IMR-90 (cell line): ENCODE data around the gene SMO. TPM values are rescaled to one million over a fixed set of nuclear protein-coding genes. Genes with fewer than 3 reads are reported as not detected.

ENCODE experiments used
- ATAC-seq: fragments of 200-7000 bp; cut with Tn5 transposase; 2 replicates; pipeline ENCODE4 v1.9.1; 2020; ENCODE audit warnings: low read depth, mild to moderate bottlenecking, moderate library complexity
- BruUV-seq: library from RNA; stranded (reverse); fragments of 400-500 nt; replicated peaks from 2 replicates; lab custom pipeline; 2021; lab: Mats Ljungman, UMichigan
- CTCF ChIA-PET: fragments of 300-600 bp; formaldehyde crosslinking; extraction: SDS; loops from one replicate; lab custom pipeline; 2021; ENCODE audit warnings: antibody characterized with exemption; lab: Yijun Ruan, JAX
- POLR2A ChIA-PET: fragments of 300-600 bp; sonication (Branson Sonifier 250); formaldehyde crosslinking; loops from one replicate; lab custom pipeline; 2022; ENCODE audit warnings: antibody characterized with exemption; ENCODE audit not compliant: unreplicated experiment; lab: Charles Lee
- DNase-seq: peaks from one replicate; pipeline ENCODE4 v3.0.0; 2013
- H2AFZ ChIP-seq: replicated peaks from 2 replicates; pipeline ENCODE3; 2013; ENCODE audit warnings: low read length, mild to moderate bottlenecking; ENCODE audit not compliant: poor library complexity
- H2AK5ac ChIP-seq: 2 replicates; pipeline ENCODE4 v1.6.1; 2013; ENCODE audit warnings: low read depth, low read length, inconsistent platforms
- H2AK9ac ChIP-seq: replicated peaks from 2 replicates; pipeline ENCODE3; 2013; ENCODE audit warnings: mild to moderate bottlenecking, low read depth, low read length, moderate library complexity; ENCODE audit not compliant: poor library complexity
- H2BK120ac ChIP-seq: 2 replicates; pipeline ENCODE4 v1.6.1; 2013; ENCODE audit warnings: low read depth, low read length, inconsistent platforms
- H2BK15ac ChIP-seq: 3 replicates; pipeline ENCODE4 v1.6.1; 2013; ENCODE audit warnings: low read depth, low read length, inconsistent platforms
- H2BK20ac ChIP-seq: 2 replicates; pipeline ENCODE4 v1.6.1; 2013; ENCODE audit warnings: low read depth, mild to moderate bottlenecking, inconsistent platforms, low read length, moderate library complexity
- H2BK5ac ChIP-seq: 2 replicates; pipeline ENCODE4 v1.6.1; 2013; ENCODE audit warnings: mild to moderate bottlenecking, low read depth, low read length, inconsistent platforms; ENCODE audit not compliant: poor library complexity, severe bottlenecking
- H3K14ac ChIP-seq: replicated peaks from 2 replicates; pipeline ENCODE4 v1.6.1; 2013; ENCODE audit warnings: low read depth, low read length, inconsistent platforms
- H3K18ac ChIP-seq: 2 replicates; pipeline ENCODE4 v1.6.1; 2013; ENCODE audit warnings: low read depth, low read length, control low read depth
- H3K23ac ChIP-seq: 2 replicates; pipeline ENCODE4 v1.6.1; 2013; ENCODE audit warnings: low read depth, low read length, inconsistent platforms
- H3K27ac ChIP-seq: 2 replicates; pipeline ENCODE4 v1.5.1; 2013; ENCODE audit warnings: mild to moderate bottlenecking, control low read depth, low read length; ENCODE audit not compliant: insufficient read depth
- H3K27me3 ChIP-seq: 2 replicates; pipeline ENCODE4 v1.6.1; 2013; ENCODE audit warnings: low read length; ENCODE audit not compliant: control insufficient read depth, insufficient read depth
- H3K36me3 ChIP-seq: 2 replicates; pipeline ENCODE4 v1.6.1; 2013; ENCODE audit warnings: low read length, mixed read lengths; ENCODE audit not compliant: control insufficient read depth, insufficient read depth
- H3K4ac ChIP-seq: 2 replicates; pipeline ENCODE4 v1.6.1; 2013; ENCODE audit warnings: low read depth, low read length, inconsistent platforms
- H3K4me1 ChIP-seq: 2 replicates; pipeline ENCODE4 v1.6.1; 2013; ENCODE audit warnings: low read length, mixed read lengths; ENCODE audit not compliant: control insufficient read depth, insufficient read depth
- H3K4me2 ChIP-seq: 2 replicates; pipeline ENCODE4 v1.6.1; 2013; ENCODE audit warnings: low read depth, mild to moderate bottlenecking, control low read depth, low read length, moderate library complexity
- H3K4me3 ChIP-seq: 2 replicates; pipeline ENCODE4 v1.5.1; 2013; ENCODE audit warnings: low read depth, mild to moderate bottlenecking, control low read depth, low read length, moderate library complexity; ENCODE audit not compliant: insufficient read depth
- H3K56ac ChIP-seq: 2 replicates; pipeline ENCODE4 v1.6.1; 2013; ENCODE audit warnings: low read length, inconsistent platforms; ENCODE audit not compliant: insufficient read depth; ENCODE audit errors: extremely low read depth
- H3K79me1 ChIP-seq, 2 experiments: 2 replicates each; pipeline ENCODE4 v1.6.1; 2013; ENCODE audit warnings: low read length in 2 of 2, inconsistent platforms in 1 of 2, low read depth in 1 of 2
- H3K9ac ChIP-seq: 2 replicates; pipeline ENCODE4 v1.6.1; 2013; ENCODE audit warnings: low read depth, low read length, control low read depth
- H3K9me1 ChIP-seq: 2 replicates; pipeline ENCODE4 v1.6.1; 2013; ENCODE audit warnings: low read length, inconsistent platforms; ENCODE audit not compliant: insufficient read depth
- H3K9me3 ChIP-seq: 2 replicates; pipeline ENCODE4 v1.6.1; 2013; ENCODE audit warnings: low read length; ENCODE audit not compliant: control insufficient read depth, insufficient read depth
- H4K20me1 ChIP-seq: 2 replicates; pipeline ENCODE4 v1.6.1; 2013; ENCODE audit warnings: low read length, inconsistent platforms; ENCODE audit not compliant: insufficient read depth
- H4K5ac ChIP-seq: 2 replicates; pipeline ENCODE4 v1.6.1; 2013; ENCODE audit warnings: mild to moderate bottlenecking, low read depth, low read length, control low read depth
- H4K8ac ChIP-seq, 2 experiments: 2 replicates each; pipeline ENCODE4 v1.6.1; 2013; ENCODE audit warnings: low read depth in 2 of 2, low read length in 2 of 2, control low read depth in 1 of 2, inconsistent platforms in 1 of 2
- H4K91ac ChIP-seq: 2 replicates; pipeline ENCODE4 v1.6.1; 2013; ENCODE audit warnings: low read depth, low read length, inconsistent platforms; ENCODE audit not compliant: insufficient read depth
- BHLHE40 ChIP-seq: fragments of 150-350 bp; IDR thresholded peaks from 2 replicates; pipeline ENCODE4 v1.6.1; 2016; ENCODE audit warnings: mild to moderate bottlenecking, low read depth, low read length
- CHD1 ChIP-seq: IDR thresholded peaks from 2 replicates; pipeline ENCODE4 v1.6.1; 2012; ENCODE audit warnings: low read depth, low read length, improper control_type of control experiment
- CTCF ChIP-seq: conservative IDR thresholded peaks from 2 replicates; pipeline ENCODE4 v1.5.1; 2012; ENCODE audit warnings: mild to moderate bottlenecking, low read depth, low read length, improper control_type of control experiment
- ELK1 ChIP-seq: fragments of 150-350 bp; IDR thresholded peaks from 2 replicates; pipeline ENCODE4 v1.6.1; 2016; ENCODE audit warnings: low read depth, mild to moderate bottlenecking, low read length, moderate library complexity, borderline replicate concordance
- FOS ChIP-seq: fragments of 150-350 bp; IDR thresholded peaks from 2 replicates; pipeline ENCODE4 v1.6.1; 2016; ENCODE audit warnings: low read depth, low read length
- MAFK ChIP-seq: IDR thresholded peaks from 2 replicates; pipeline ENCODE4 v1.6.1; 2012; ENCODE audit warnings: low read depth, low read length, improper control_type of control experiment
- MAZ ChIP-seq: IDR thresholded peaks from 2 replicates; pipeline ENCODE4 v1.6.1; 2012; ENCODE audit warnings: low read depth, mild to moderate bottlenecking, low read length, improper control_type of control experiment, moderate library complexity, borderline replicate concordance
- MXI1 ChIP-seq: IDR thresholded peaks from 2 replicates; pipeline ENCODE4 v1.6.1; 2012; ENCODE audit warnings: low read depth, mild to moderate bottlenecking, low read length, moderate library complexity, borderline replicate concordance
- NFE2L2 ChIP-seq: fragments of 150-350 bp; IDR thresholded peaks from 2 replicates; pipeline ENCODE4 v1.6.1; 2016; ENCODE audit warnings: low read depth, mild to moderate bottlenecking, low read length
- POLR2A ChIP-seq: IDR thresholded peaks from 2 replicates; pipeline ENCODE4 v1.6.1; 2012; ENCODE audit warnings: mild to moderate bottlenecking, low read depth, low read length
- RAD21 ChIP-seq: IDR thresholded peaks from 2 replicates; pipeline ENCODE4 v1.6.1; 2012; ENCODE audit warnings: low read length, improper control_type of control experiment
- RFX5 ChIP-seq: IDR thresholded peaks from 2 replicates; pipeline ENCODE4 v1.8.0; 2012; ENCODE audit warnings: low read depth, mild to moderate bottlenecking, low read length, moderate library complexity
- SMC3 ChIP-seq: fragments of 150-350 bp; IDR thresholded peaks from 2 replicates; pipeline ENCODE4 v1.6.1; 2016; ENCODE audit warnings: low read depth, mild to moderate bottlenecking, antibody characterized with exemption, low read length, moderate library complexity
- WGBS, 2 experiments: methylation state at CpG; one replicate each; pipeline versions ENCODE4 v1.1.5 to v1.1.7; 2013; ENCODE audit warnings: missing lambda C conversion rate in 2 of 2; ENCODE audit not compliant: insufficient read length in 1 of 2; ENCODE audit errors: extremely low coverage in 2 of 2; 5-methylcytosine and 5-hydroxymethylcytosine counted together
- dilution Hi-C: fragments of 300-500 bp; cut with HindIII; formaldehyde crosslinking; loops from one replicate; pipeline ENCODE4 v1.14.3; 2018; ENCODE audit warnings: low sequenced_read_pairs; ENCODE audit not compliant: unreplicated experiment
- in situ Hi-C: fragments of 300-500 bp; cut with MboI; formaldehyde crosslinking; loops from 3 replicates; pipeline ENCODE4 v1.14.3; 2019; ENCODE audit warnings: low sequenced_read_pairs, inconsistent platforms, mixed read lengths
- intact Hi-C: fragments of 100-400 bp; cut with micrococcal nuclease; formaldehyde crosslinking; loops from 2 replicates; pipeline ENCODE4 v1.10.0; 2022
- polyA plus RNA-seq, 3 experiments: library from polyadenylated mRNA; depleted of rRNA; stranded (reverse); fragments of >200 nt; gene quantifications; 2 replicates each; pipeline ENCODE4 v1.2.3, GENCODE V29; 2012; ENCODE audit warnings: low replicate concordance in 1 of 3
- total RNA-seq: library from RNA; depleted of rRNA; stranded (reverse); fragments of >200 nt; gene quantifications from 2 replicates; pipeline ENCODE4 v1.2.3, GENCODE V29; 2012
- TF ChIP-seq, protein P1 (sequence below): fragments of 150-350 bp; IDR thresholded peaks from 2 replicates; pipeline ENCODE4 v1.6.1; 2017; ENCODE audit warnings: mild to moderate bottlenecking, antibody characterized with exemption, low read length, low read depth

Gene SMO
- total and polyA plus RNA-seq, 2 of the 4 experiments (the other 2 are of a cell fraction): 18.5 to 24.7 TPM

- CTCF ChIA-PET: interaction anchor here (0.6 to 1.0 kb wide), 2 partner anchors 17 to 33 kb away, joined by 3 to 4 read pairs; no protein-coding TSS in a partner anchor
- no peaks in the 10 kb centered on the region for H3K27me3 ChIP-seq
- H3K56ac ChIP-seq: no peak overlapping the region
- H3K27ac ChIP-seq: no peak overlapping the region
- 90% methylated on average over 2 of the region's 8 CpGs; no CpG with 5 or more reads in 1 of the 2 experiments for WGBS, 2 experiments
- dilution Hi-C loops: no loop called here
- no peak overlapping the region for H3K4me3 ChIP-seq
- H2BK20ac ChIP-seq: no peak overlapping the region
- POLR2A ChIA-PET: no interaction called here
- no peaks in the 10 kb centered on the region for H3K4me1 ChIP-seq
- no peaks in the 10 kb centered on the region for H3K9me3 ChIP-seq
- no peaks in the 10 kb centered on the region for H3K36me3 ChIP-seq
- H4K91ac ChIP-seq: no peak overlapping the region
- H3K4me2 ChIP-seq: no peak overlapping the region
- no peak overlapping the region for H3K18ac ChIP-seq
- no peak overlapping the region for H2BK120ac ChIP-seq
- H3K9me1 ChIP-seq: no peaks in the 10 kb centered on the region
- no peaks in the 10 kb centered on the region for H3K79me1 ChIP-seq
- no peak overlapping the region for H3K9ac ChIP-seq
- no peak overlapping the region for H3K23ac ChIP-seq
- BruUV-seq: no TSS peak
- no peak overlapping the region for H4K8ac ChIP-seq
- intact Hi-C loops: no loop called here
- ATAC-seq (no peak), DNase-seq (no peak)
- in situ Hi-C loops: no loop called here
- no peak overlapping the region for H3K14ac ChIP-seq
- H4K5ac ChIP-seq: no peak overlapping the region
- H2BK15ac ChIP-seq: no peak overlapping the region
- TF ChIP-seq ELK1 (no peak), MAFK (no peak), MAZ (no peak), CHD1 (no peak), RFX5 (no peak), MXI1 (no peak), SMC3 (no peak), NFE2L2 (no peak), POLR2A (no peak), FOS (no peak), RAD21 (no peak), CTCF (no peak), BHLHE40 (no peak)
- TF ChIP-seq, protein P1, sequence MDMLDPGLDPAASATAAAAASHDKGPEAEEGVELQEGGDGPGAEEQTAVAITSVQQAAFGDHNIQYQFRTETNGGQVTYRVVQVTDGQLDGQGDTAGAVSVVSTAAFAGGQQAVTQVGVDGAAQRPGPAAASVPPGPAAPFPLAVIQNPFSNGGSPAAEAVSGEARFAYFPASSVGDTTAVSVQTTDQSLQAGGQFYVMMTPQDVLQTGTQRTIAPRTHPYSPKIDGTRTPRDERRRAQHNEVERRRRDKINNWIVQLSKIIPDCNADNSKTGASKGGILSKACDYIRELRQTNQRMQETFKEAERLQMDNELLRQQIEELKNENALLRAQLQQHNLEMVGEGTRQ: no peak
- H2BK5ac ChIP-seq: no peak overlapping the region
- no peaks in the 10 kb centered on the region for H4K20me1 ChIP-seq
- H2AFZ ChIP-seq: no peak overlapping the region
- no peak overlapping the region for H2AK5ac ChIP-seq
- no peak overlapping the region for H3K4ac ChIP-seq
- H2AK9ac ChIP-seq: no peak overlapping the region
Observed at GRCh38 chr7:129238546-129238945, 50.1 kb downstream of the SMO start.
